Measurements from ENCODE around the gene HES2. TPM values are rescaled to one million over a fixed set of nuclear protein-coding genes. Genes with fewer than 3 reads are reported as not detected.
"Not testable (repeated sequence)": the region's sequence is repeated elsewhere in the genome, so short reads cannot be mapped to it uniquely, and the experiment has no call there.

The HES2 gene
- total and polyA plus RNA-seq, 2 experiments from 2014 or later, result 1.6 to 2.1 TPM

DNA sequence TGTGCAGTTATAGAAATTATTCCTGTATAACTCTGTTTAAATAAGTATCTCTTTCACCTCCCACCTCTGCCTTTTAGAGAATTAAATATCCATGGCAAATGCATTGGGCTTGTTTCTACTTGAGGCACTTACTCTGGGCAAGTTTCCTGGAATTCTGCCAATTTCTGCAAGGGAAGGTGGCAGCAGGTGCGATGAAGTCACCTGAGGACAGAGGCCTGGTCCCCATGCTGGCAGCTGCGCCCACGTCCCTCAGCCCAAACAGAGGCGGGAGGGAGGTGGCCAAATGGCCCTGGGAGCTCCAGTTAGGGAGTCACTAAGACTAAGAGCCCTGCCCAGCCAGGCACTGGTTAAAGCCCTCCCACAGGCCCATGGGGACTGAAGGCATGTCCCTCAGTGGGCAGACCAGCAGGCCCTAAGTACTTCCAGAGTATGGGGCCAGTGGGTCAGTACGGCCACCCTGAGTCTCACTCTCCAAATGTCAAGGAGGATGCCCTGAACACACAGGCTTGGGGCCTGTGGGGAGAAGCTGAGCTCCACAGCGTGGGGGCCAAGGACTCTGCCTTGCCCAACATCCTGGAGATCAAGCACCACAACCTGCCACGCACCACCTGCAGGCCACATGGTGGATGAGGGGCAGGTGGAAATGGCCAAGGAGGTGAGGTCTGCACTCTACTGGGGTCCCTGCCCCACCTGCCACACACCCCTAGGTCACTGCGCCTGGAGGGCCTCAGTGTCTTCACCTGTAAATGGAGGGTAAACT lies 45.6 kb downstream of the HES2 start:
- peaks cover 91% of the 10 kb centered on the region for H3K79me2 ChIP-seq (replicated peaks; ENCODE audit: insufficient read depth)
- no peaks in the 10 kb centered on the region for H3F3A ChIP-seq (replicated peaks; ENCODE audit: low read depth)
- H2AFZ ChIP-seq, result no peak overlapping the region
- peaks cover 54% of the 10 kb centered on the region for H4K20me1 ChIP-seq (replicated peaks; ENCODE audit: insufficient read depth)
- H3K27ac Mint-ChIP-seq, result no peak overlapping the region
- H3K4me3 ChIP-seq, result no peak overlapping the region
- H3K27ac ChIP-seq (ENCODE audit: low read depth), result no peak overlapping the region
- no peak overlapping the region for H3K4me3 Mint-ChIP-seq
- no peaks in the 10 kb centered on the region for H3K36me3 ChIP-seq (ENCODE audit: insufficient read depth)
- no peak for TF ChIP-seq ZNF331 (CRISPR knock-in tag; IDR thresholded peaks at IDR 0.05; ENCODE audit: low read depth)
- TF ChIP-seq EZH2 (IDR thresholded peaks at IDR 0.05; ENCODE audit: low read depth, unreplicated experiment), result no peak
- TF ChIP-seq, protein P1, sequence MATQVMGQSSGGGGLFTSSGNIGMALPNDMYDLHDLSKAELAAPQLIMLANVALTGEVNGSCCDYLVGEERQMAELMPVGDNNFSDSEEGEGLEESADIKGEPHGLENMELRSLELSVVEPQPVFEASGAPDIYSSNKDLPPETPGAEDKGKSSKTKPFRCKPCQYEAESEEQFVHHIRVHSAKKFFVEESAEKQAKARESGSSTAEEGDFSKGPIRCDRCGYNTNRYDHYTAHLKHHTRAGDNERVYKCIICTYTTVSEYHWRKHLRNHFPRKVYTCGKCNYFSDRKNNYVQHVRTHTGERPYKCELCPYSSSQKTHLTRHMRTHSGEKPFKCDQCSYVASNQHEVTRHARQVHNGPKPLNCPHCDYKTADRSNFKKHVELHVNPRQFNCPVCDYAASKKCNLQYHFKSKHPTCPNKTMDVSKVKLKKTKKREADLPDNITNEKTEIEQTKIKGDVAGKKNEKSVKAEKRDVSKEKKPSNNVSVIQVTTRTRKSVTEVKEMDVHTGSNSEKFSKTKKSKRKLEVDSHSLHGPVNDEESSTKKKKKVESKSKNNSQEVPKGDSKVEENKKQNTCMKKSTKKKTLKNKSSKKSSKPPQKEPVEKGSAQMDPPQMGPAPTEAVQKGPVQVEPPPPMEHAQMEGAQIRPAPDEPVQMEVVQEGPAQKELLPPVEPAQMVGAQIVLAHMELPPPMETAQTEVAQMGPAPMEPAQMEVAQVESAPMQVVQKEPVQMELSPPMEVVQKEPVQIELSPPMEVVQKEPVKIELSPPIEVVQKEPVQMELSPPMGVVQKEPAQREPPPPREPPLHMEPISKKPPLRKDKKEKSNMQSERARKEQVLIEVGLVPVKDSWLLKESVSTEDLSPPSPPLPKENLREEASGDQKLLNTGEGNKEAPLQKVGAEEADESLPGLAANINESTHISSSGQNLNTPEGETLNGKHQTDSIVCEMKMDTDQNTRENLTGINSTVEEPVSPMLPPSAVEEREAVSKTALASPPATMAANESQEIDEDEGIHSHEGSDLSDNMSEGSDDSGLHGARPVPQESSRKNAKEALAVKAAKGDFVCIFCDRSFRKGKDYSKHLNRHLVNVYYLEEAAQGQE (IDR thresholded peaks at IDR 0.05; ENCODE audit: unreplicated experiment), result no peak
- no peak for TF ChIP-seq STAT1 (IDR thresholded peaks at IDR 0.05; ENCODE audit: unreplicated experiment)
- TF ChIP-seq CREB1 (CRISPR knock-in tag; IDR thresholded peaks at IDR 0.05; ENCODE audit: low read depth), result no peak
- TF ChIP-seq, protein P2, sequence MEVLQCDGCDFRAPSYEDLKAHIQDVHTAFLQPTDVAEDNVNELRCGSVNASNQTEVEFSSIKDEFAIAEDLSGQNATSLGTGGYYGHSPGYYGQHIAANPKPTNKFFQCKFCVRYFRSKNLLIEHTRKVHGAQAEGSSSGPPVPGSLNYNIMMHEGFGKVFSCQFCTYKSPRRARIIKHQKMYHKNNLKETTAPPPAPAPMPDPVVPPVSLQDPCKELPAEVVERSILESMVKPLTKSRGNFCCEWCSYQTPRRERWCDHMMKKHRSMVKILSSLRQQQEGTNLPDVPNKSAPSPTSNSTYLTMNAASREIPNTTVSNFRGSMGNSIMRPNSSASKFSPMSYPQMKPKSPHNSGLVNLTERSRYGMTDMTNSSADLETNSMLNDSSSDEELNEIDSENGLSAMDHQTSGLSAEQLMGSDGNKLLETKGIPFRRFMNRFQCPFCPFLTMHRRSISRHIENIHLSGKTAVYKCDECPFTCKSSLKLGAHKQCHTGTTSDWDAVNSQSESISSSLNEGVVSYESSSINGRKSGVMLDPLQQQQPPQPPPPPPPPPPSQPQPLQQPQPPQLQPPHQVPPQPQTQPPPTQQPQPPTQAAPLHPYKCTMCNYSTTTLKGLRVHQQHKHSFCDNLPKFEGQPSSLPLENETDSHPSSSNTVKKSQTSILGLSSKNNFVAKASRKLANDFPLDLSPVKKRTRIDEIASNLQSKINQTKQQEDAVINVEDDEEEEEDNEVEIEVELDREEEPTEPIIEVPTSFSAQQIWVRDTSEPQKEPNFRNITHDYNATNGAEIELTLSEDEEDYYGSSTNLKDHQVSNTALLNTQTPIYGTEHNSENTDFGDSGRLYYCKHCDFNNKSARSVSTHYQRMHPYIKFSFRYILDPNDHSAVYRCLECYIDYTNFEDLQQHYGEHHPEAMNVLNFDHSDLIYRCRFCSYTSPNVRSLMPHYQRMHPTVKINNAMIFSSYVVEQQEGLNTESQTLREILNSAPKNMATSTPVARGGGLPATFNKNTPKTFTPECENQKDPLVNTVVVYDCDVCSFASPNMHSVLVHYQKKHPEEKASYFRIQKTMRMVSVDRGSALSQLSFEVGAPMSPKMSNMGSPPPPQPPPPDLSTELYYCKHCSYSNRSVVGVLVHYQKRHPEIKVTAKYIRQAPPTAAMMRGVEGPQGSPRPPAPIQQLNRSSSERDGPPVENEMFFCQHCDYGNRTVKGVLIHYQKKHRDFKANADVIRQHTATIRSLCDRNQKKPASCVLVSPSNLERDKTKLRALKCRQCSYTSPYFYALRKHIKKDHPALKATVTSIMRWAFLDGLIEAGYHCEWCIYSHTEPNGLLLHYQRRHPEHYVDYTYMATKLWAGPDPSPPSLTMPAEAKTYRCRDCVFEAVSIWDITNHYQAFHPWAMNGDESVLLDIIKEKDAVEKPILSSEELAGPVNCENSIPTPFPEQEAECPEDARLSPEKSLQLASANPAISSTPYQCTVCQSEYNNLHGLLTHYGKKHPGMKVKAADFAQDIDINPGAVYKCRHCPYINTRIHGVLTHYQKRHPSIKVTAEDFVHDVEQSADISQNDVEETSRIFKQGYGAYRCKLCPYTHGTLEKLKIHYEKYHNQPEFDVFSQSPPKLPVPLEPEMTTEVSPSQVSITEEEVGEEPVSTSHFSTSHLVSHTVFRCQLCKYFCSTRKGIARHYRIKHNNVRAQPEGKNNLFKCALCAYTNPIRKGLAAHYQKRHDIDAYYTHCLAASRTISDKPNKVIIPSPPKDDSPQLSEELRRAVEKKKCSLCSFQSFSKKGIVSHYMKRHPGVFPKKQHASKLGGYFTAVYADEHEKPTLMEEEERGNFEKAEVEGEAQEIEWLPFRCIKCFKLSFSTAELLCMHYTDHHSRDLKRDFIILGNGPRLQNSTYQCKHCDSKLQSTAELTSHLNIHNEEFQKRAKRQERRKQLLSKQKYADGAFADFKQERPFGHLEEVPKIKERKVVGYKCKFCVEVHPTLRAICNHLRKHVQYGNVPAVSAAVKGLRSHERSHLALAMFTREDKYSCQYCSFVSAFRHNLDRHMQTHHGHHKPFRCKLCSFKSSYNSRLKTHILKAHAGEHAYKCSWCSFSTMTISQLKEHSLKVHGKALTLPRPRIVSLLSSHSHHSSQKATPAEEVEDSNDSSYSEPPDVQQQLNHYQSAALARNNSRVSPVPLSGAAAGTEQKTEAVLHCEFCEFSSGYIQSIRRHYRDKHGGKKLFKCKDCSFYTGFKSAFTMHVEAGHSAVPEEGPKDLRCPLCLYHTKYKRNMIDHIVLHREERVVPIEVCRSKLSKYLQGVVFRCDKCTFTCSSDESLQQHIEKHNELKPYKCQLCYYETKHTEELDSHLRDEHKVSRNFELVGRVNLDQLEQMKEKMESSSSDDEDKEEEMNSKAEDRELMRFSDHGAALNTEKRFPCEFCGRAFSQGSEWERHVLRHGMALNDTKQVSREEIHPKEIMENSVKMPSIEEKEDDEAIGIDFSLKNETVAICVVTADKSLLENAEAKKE (CRISPR knock-in tag; IDR thresholded peaks at IDR 0.05), result no peak
- no peaks in the 10 kb centered on the region for H3K9me2 ChIP-seq (ENCODE audit: insufficient read depth)
- no peak for DNase-seq (ENCODE audit: low spot score)
- no peaks in the 10 kb centered on the region for H3K27me3 ChIP-seq (ENCODE audit: insufficient read depth)
- H3K4me1 ChIP-seq (ENCODE audit: insufficient read depth), result no peaks in the 10 kb centered on the region
- peaks cover under 1% of the 10 kb centered on the region; the same call in 1 of the 3 replicates for H3K9me3 Mint-ChIP-seq
- peaks cover 3% of the 10 kb centered on the region; the same call in 2 of the 3 replicates for H3K36me3 Mint-ChIP-seq (ENCODE audit: low read depth)
- H3K4me2 ChIP-seq, result no peak overlapping the region
- peaks cover 5% of the 10 kb centered on the region for H3K4me1 Mint-ChIP-seq
- peaks cover 8% of the 10 kb centered on the region for H3K27me3 Mint-ChIP-seq (ENCODE audit: insufficient read depth, low read depth, poor library complexity)
- ATAC-seq, result no peak

DNA sequence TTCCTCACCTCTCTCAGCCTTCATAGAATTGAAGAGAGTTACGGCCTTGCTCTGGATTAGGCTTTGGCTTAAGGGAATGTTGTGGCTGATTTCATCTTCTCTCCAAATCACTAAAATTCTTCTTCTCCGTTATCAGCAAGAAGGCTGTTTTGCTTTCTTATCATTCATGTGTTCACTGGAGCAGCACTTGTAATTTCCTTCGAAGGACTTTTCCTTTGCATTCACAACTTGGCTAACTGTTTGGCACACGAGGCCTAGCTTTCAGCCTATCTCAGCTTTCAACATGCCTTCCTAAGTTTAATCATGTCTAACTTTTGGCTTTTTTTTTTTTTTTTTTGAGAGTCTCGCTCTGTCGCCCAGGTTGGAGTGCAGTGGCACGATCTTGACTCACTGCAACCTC lies 47.5 kb downstream of the HES2 start:
- not testable (repeated sequence) for DNase-seq (ENCODE audit: low spot score); H3K9me2 ChIP-seq (ENCODE audit: insufficient read depth)

More for the DNA sequence above, 47.5 kb downstream of the HES2 start:
- H3K27me3 ChIP-seq (ENCODE audit: insufficient read depth); H3K27ac ChIP-seq (ENCODE audit: low read depth); H3K36me3 ChIP-seq (ENCODE audit: insufficient read depth); H3K4me1 Mint-ChIP-seq; H3K4me2 ChIP-seq; H3K4me3 Mint-ChIP-seq; ATAC-seq; H3F3A ChIP-seq (replicated peaks; ENCODE audit: low read depth); H3K4me1 ChIP-seq (ENCODE audit: insufficient read depth); H2AFZ ChIP-seq; H3K4me3 ChIP-seq: not testable (repeated sequence)
- Mint-ChIP-seq H3K36me3 (ENCODE audit: low read depth) (peaks cover 18% of the 10 kb centered on the region), H3K9me3 (peaks cover 15% of the 10 kb centered on the region), H3K27me3 (ENCODE audit: insufficient read depth, low read depth, poor library complexity) (peaks cover 14% of the 10 kb centered on the region), H3K27ac (peak overlapping the region; percentile 76; the same call in 1 of the 2 replicates)
- peaks cover 39% of the 10 kb centered on the region for H4K20me1 ChIP-seq (replicated peaks; ENCODE audit: insufficient read depth)
- peaks cover 78% of the 10 kb centered on the region for H3K79me2 ChIP-seq (replicated peaks; ENCODE audit: insufficient read depth)
